HCT116 (cell line): ENCODE results near the gene TWSG1. TPM values are rescaled to one million over a fixed set of nuclear protein-coding genes. Genes with fewer than 3 reads are reported as not detected.

ENCODE experiments used
- ATAC-seq: fragments of 200-7000 bp; cut with Tn5 transposase; 2 replicates; pipeline ENCODE4 v1.9.1; 2020; ENCODE audit warnings: mild to moderate bottlenecking, moderate library complexity
- BruUV-seq: library from RNA; stranded (reverse); fragments of 400-500 nt; replicated peaks from 2 replicates; lab custom pipeline; 2021; lab: Mats Ljungman, UMichigan
- CTCF ChIA-PET: fragments of 300-600 bp; sonication (Branson Sonifier 250); formaldehyde crosslinking; loops from one replicate; lab custom pipeline; 2021; ENCODE audit warnings: antibody characterized with exemption; lab: Charles Lee
- POLR2A ChIA-PET: fragments of 300-600, 350-600 bp; sonication (Branson Sonifier 250); formaldehyde crosslinking; loops from one replicate; lab custom pipeline; 2021; ENCODE audit warnings: antibody characterized with exemption; lab: Charles Lee
- RAD21 ChIA-PET, 2 experiments: fragments of 300-600 bp; sonication (Branson Sonifier 250); formaldehyde crosslinking; loops; one replicate each; lab custom pipeline; 2023; ENCODE audit warnings: low total read pairs in 2 of 2; ENCODE audit not compliant: uncharacterized antibody in 2 of 2, unreplicated experiment in 2 of 2, low non-redundant PET in 1 of 2; lab: Charles Lee
- DNase-seq: peaks from one replicate; pipeline ENCODE4 v3.0.0-alpha.2; 2010; ENCODE audit warnings: low read depth, low spot score
- H2AFZ ChIP-seq: fragments of 200-600 bp; shearing (Covaris generic), sonication (generic); 2 replicates; pipeline ENCODE4 v1.6.1; 2017; ENCODE audit warnings: low read depth, mixed run types, mixed read lengths, antibody characterized with exemption, low read length; ENCODE audit not compliant: poor library complexity, severe bottlenecking
- H3K27ac ChIP-seq: 2 replicates; pipeline ENCODE4 v1.5.1; 2012; ENCODE audit warnings: low read depth, low read length
- H3K27me3 ChIP-seq: fragments of 200-600 bp; sonication (generic); 2 replicates; pipeline ENCODE4 v1.6.1; 2016; ENCODE audit warnings: mixed run types, low read length, mixed read lengths; ENCODE audit not compliant: insufficient read depth
- H3K36me3 ChIP-seq, 2 experiments: fragments of 200-500 bp in 1 of 2; fragments of 200-600 bp in 1 of 2; sonication (Bioruptor generic) in 1 of 2; sonication (generic) in 1 of 2; 2 replicates each; pipeline versions ENCODE4 v1.5.1 to v1.6.1; 2014 to 2016; ENCODE audit warnings: low read length in 2 of 2, inconsistent platforms in 1 of 2, mixed read lengths in 1 of 2, mixed run types in 1 of 2; ENCODE audit not compliant: insufficient read depth in 2 of 2, control insufficient read depth in 1 of 2
- H3K4me1 ChIP-seq, 2 experiments: fragments of 200-600 bp in 1 of 2; sonication (generic) in 1 of 2; 2 replicates each; pipeline versions ENCODE4 v1.5.1 to v1.6.1; 2012 to 2017; ENCODE audit warnings: low read length in 2 of 2, inconsistent platforms in 1 of 2, mild to moderate bottlenecking in 1 of 2, mixed read lengths in 1 of 2, mixed run types in 1 of 2, moderate library complexity in 1 of 2; ENCODE audit not compliant: insufficient read depth in 2 of 2, control insufficient read depth in 1 of 2
- H3K4me2 ChIP-seq: fragments of 200-600 bp; sonication (generic); 2 replicates; pipeline ENCODE4 v1.6.1; 2017; ENCODE audit warnings: mixed run types, low read length, mixed read lengths
- H3K4me3 ChIP-seq, 2 experiments: fragments of 200-600 bp in 1 of 2; sonication (generic) in 1 of 2; replicated peaks in 1 of 2; 2 replicates each; pipeline ENCODE4 v1.5.1; 2011 to 2016; ENCODE audit warnings: low read length in 2 of 2, control low read depth in 1 of 2, low read depth in 1 of 2, mild to moderate bottlenecking in 1 of 2, mixed read lengths in 1 of 2, mixed run types in 1 of 2
- H3K79me2 ChIP-seq: fragments of 200-600 bp; sonication (generic); 2 replicates; pipeline ENCODE4 v1.6.1; 2017; ENCODE audit warnings: mild to moderate bottlenecking, mixed run types, low read length, moderate library complexity, mixed read lengths; ENCODE audit not compliant: insufficient read depth
- H3K9ac ChIP-seq: fragments of 200-600 bp; sonication (generic); 2 replicates; pipeline ENCODE4 v1.6.1; 2016; ENCODE audit warnings: low read length, mixed read lengths
- H3K9me2 ChIP-seq: fragments of 200-600 bp; sonication (generic), shearing (Covaris generic); 2 replicates; pipeline ENCODE4 v1.6.1; 2017; ENCODE audit warnings: mixed run types, mild to moderate bottlenecking, moderate library complexity; ENCODE audit not compliant: insufficient read depth
- H3K9me3 ChIP-seq, 2 experiments: fragments of 200-500 bp in 1 of 2; fragments of 200-600 bp in 1 of 2; sonication (Bioruptor generic) in 1 of 2; sonication (generic) in 1 of 2; 2 replicates each; pipeline ENCODE4 v1.6.1; 2014 to 2017; ENCODE audit warnings: low read length in 2 of 2, mixed read lengths in 2 of 2, inconsistent platforms in 1 of 2, low read depth in 1 of 2, mild to moderate bottlenecking in 1 of 2, mixed run types in 1 of 2, moderate library complexity in 1 of 2; ENCODE audit not compliant: control insufficient read depth in 1 of 2, insufficient read depth in 1 of 2
- H4K20me1 ChIP-seq: fragments of 200-600 bp; sonication (generic), shearing (Covaris generic); 2 replicates; pipeline ENCODE4 v1.6.1; 2017; ENCODE audit warnings: mixed run types, mild to moderate bottlenecking, moderate library complexity; ENCODE audit not compliant: insufficient read depth
- ATF3 ChIP-seq: IDR thresholded peaks from 2 replicates; pipeline ENCODE4 v1.6.1; 2012
- CBX3 ChIP-seq: IDR thresholded peaks from 2 replicates; pipeline ENCODE4 v1.6.1; 2012; ENCODE audit warnings: low read depth
- CEBPB ChIP-seq: IDR thresholded peaks from 2 replicates; pipeline ENCODE4 v1.6.1; 2012; ENCODE audit warnings: low read depth
- CTCF ChIP-seq, 3 experiments: fragments of 200-600 bp in 1 of 3; sonication (generic) in 1 of 3; IDR thresholded peaks in 2 of 3; conservative IDR thresholded peaks in 1 of 3; 2 replicates each; pipeline ENCODE4 v1.5.1; 2012 to 2017; ENCODE audit warnings: low read depth in 2 of 3, low read length in 2 of 3, antibody characterized with exemption in 1 of 3, borderline replicate concordance in 1 of 3, control low read depth in 1 of 3, mild to moderate bottlenecking in 1 of 3, mixed read lengths in 1 of 3, mixed run types in 1 of 3, moderate library complexity in 1 of 3; ENCODE audit not compliant: insufficient read depth in 1 of 3
- EGR1 ChIP-seq: IDR thresholded peaks from 2 replicates; pipeline ENCODE4 v1.6.1; 2012; ENCODE audit warnings: low read depth
- ELF1 ChIP-seq: IDR thresholded peaks from 2 replicates; pipeline ENCODE4 v1.6.1; 2012; ENCODE audit warnings: low read depth, borderline replicate concordance
- EZH2 ChIP-seq: fragments of 200-600 bp; sonication (generic); IDR thresholded peaks from 2 replicates; pipeline ENCODE4 v1.6.1; 2017; ENCODE audit warnings: antibody characterized with exemption, mixed run types
- EZH2phosphoT487 ChIP-seq: fragments of 200-600 bp; IDR thresholded peaks from 2 replicates; pipeline ENCODE4 v1.6.1; 2018; ENCODE audit warnings: antibody characterized with exemption, borderline replicate concordance
- JUND ChIP-seq: IDR thresholded peaks from 2 replicates; pipeline ENCODE4 v1.6.1; 2012
- MAX ChIP-seq: IDR thresholded peaks from 2 replicates; pipeline ENCODE4 v1.6.1; 2012
- POLR2A ChIP-seq: IDR thresholded peaks from 2 replicates; pipeline ENCODE4 v1.7.0; 2011; ENCODE audit warnings: borderline replicate concordance; ENCODE audit not compliant: insufficient read depth, insufficient read length; ENCODE audit errors: extremely low read depth
- POLR2AphosphoS5 ChIP-seq: IDR thresholded peaks from 2 replicates; pipeline ENCODE4 v1.6.1; 2011; ENCODE audit warnings: mild to moderate bottlenecking, low read depth, low read length, moderate library complexity
- SRF ChIP-seq: IDR thresholded peaks from 2 replicates; pipeline ENCODE4 v1.6.1; 2012; ENCODE audit warnings: low read depth
- TCF7L2 ChIP-seq: IDR thresholded peaks from 2 replicates; pipeline ENCODE4 v1.7.0; 2011; ENCODE audit warnings: borderline replicate concordance, inconsistent platforms; ENCODE audit not compliant: insufficient read depth, insufficient read length; ENCODE audit errors: extremely low read depth
- YY1 ChIP-seq: IDR thresholded peaks from 2 replicates; pipeline ENCODE4 v1.6.1; 2011; ENCODE audit warnings: low read length, low read depth, moderate library complexity, mild to moderate bottlenecking; ENCODE audit not compliant: insufficient replicate concordance; ENCODE audit errors: extremely low read depth
- ZBTB33 ChIP-seq: IDR thresholded peaks from 2 replicates; pipeline ENCODE4 v1.6.1; 2011; ENCODE audit warnings: mild to moderate bottlenecking, low read length, moderate library complexity; ENCODE audit not compliant: insufficient replicate concordance; ENCODE audit errors: extremely low read depth
- ZFX ChIP-seq: fragments of 450-650 bp; IDR thresholded peaks from 2 replicates; pipeline ENCODE4 v1.6.1; 2017
- intact Hi-C: fragments of 100-400 bp; cut with micrococcal nuclease; formaldehyde crosslinking; loops from 2 replicates; pipeline ENCODE4 v1.10.0; 2022
- total RNA-seq: library from RNA; stranded (reverse); gene quantifications from one replicate; pipeline ENCODE4 v1.2.1, GENCODE V29; 2021; ENCODE audit not compliant: unreplicated experiment

Gene TWSG1
- total RNA-seq, 1 experiment from 2014 or later: 35.7 TPM

- RAD21 ChIA-PET: no interaction called here
- H3K27ac ChIP-seq: no peak overlapping the region
- H3K79me2 ChIP-seq: no peaks in the 10 kb centered on the region
- H4K20me1 ChIP-seq: no peaks in the 10 kb centered on the region
- no peak overlapping the region for H2AFZ ChIP-seq
- CTCF ChIA-PET: no interaction called here
- DNase-seq (no peak), ATAC-seq (no peak)
- H3K36me3 ChIP-seq: no peaks in the 10 kb centered on the region
- H3K9me2 ChIP-seq: no peaks in the 10 kb centered on the region
- intact Hi-C loops: no loop called here
- H3K9me3 ChIP-seq: peaks cover 0 to 5% of the 10 kb centered on the region in 2 experiments; a peak in 1 of 4 replicates
- no TSS peak for BruUV-seq
- POLR2A ChIA-PET: no interaction called here
- H3K27me3 ChIP-seq: no peaks in the 10 kb centered on the region
- no peak for TF ChIP-seq TCF7L2
- TF ChIP-seq, all 23 proteins: peak for 0
- Histone ChIP-seq H3K4me1 (peaks cover 0 to 3% of the 10 kb centered on the region in 2 experiments; a peak in 2 of 4 replicates), H3K4me2 (no peak overlapping the region), H3K4me3 (no peak overlapping the region), H3K9ac (no peak overlapping the region)
Measured at GRCh38 chr18:9428301-9428706, 93.7 kb downstream of the TWSG1 start.

GRCh38 chr18:9428862-9429661, 94.5 kb downstream of the TWSG1 start:
- ChIA-PET RAD21 (no interaction called here), POLR2A (no interaction called here), CTCF (no interaction called here)
- DNase-seq (no peak), ATAC-seq (no peak)
- Histone ChIP-seq H2AFZ (no peak overlapping the region), H3K79me2 (no peaks in the 10 kb centered on the region), H3K9me3 (peaks cover 0 to 1% of the 10 kb centered on the region in 2 experiments; a peak in 1 of 4 replicates), H3K9me2 (no peaks in the 10 kb centered on the region), H3K27me3 (no peaks in the 10 kb centered on the region), H3K4me3 (no peak overlapping the region), H3K4me1 (no peaks in the 10 kb centered on the region), H3K36me3 (no peaks in the 10 kb centered on the region), H3K9ac (no peak overlapping the region), H3K4me2 (no peak overlapping the region), H3K27ac (no peak overlapping the region), H4K20me1 (no peaks in the 10 kb centered on the region)
- intact Hi-C loops: no loop called here
- no TSS peak for BruUV-seq
- TF ChIP-seq EGR1 (no peak), YY1 (no peak), ZBTB33 (no peak), ZFX (no peak), CTCF (IDR thresholded peaks at IDR 0.05 in 2 of 3, conservative IDR thresholded peaks at IDR 0.05 in 1 of 3; ENCODE audit: borderline replicate concordance in 1 of 3, insufficient read depth in 1 of 3, low read depth in 2 of 3, low read length in 2 of 3) (no peak), POLR2AphosphoS5 (no peak), POLR2A (no peak), CEBPB (no peak), CBX3 (no peak), JUND (no peak), ATF3 (no peak), EZH2phosphoT487 (no peak), SRF (no peak), ELF1 (no peak), MAX (no peak), EZH2 (no peak)
